A549 (cell line): Measurements from ENCODE around the gene CEP85. TPM values are rescaled to one million over a fixed set of nuclear protein-coding genes. Genes with fewer than 3 reads are reported as not detected.

Source experiments
- ATAC-seq, 2 experiments: fragments of 200-7000 bp in 1 of 2; fragments of >200 bp in 1 of 2; cut with Nextera tagmentation in 1 of 2; cut with Tn5 transposase in 1 of 2; 3 replicates each; pipeline versions ENCODE4 v1.8.0 to v1.9.1; 2018 to 2020; ENCODE audit warnings: mild to moderate bottlenecking in 1 of 2, moderate library complexity in 1 of 2
- CTCF ChIA-PET: fragments of 300-600 bp; sonication (Branson Sonifier 250); formaldehyde crosslinking; extraction: SDS; loops from one replicate; lab custom pipeline; 2021; ENCODE audit warnings: antibody characterized with exemption, inconsistent platforms; lab: Yijun Ruan, JAX
- POLR2A ChIA-PET: fragments of 350-600 bp; formaldehyde crosslinking; extraction: SDS; loops from one replicate; lab custom pipeline; 2021; ENCODE audit warnings: antibody characterized with exemption, inconsistent platforms; lab: Yijun Ruan, JAX
- DNase-seq, 2 experiments: peaks; one replicate each; pipeline versions ENCODE4 v3.0.0 to v3.0.0-alpha.2; 2011 to 2016; ENCODE audit warnings: low read depth in 1 of 2, low spot score in 1 of 2
- FAIRE-seq: peaks from 2 replicates; lab custom pipeline; 2011; peaks lifted over from hg19 to GRCh38; lab: Jason Lieb, UNC
- H3K27ac ChIP-seq, 2 experiments: fragments of >200 bp; sonication (Bioruptor Twin); formaldehyde crosslinking; 3 replicates each; pipeline ENCODE4 v1.5.1; 2016 to 2017
- H3K4me1 ChIP-seq: fragments of >200 bp; sonication (Bioruptor Twin); formaldehyde crosslinking; 3 replicates; pipeline ENCODE4 v1.6.1; 2016
- H3K4me2 ChIP-seq: fragments of >200 bp; sonication (Bioruptor Twin); formaldehyde crosslinking; 3 replicates; pipeline ENCODE4 v1.6.1; 2016
- H3K4me3 ChIP-seq: fragments of >200 bp; sonication (Bioruptor Twin); formaldehyde crosslinking; 3 replicates; pipeline ENCODE4 v1.5.1; 2016
- H3K9me3 ChIP-seq: fragments of >200 bp; sonication (Bioruptor Twin); formaldehyde crosslinking; 3 replicates; pipeline ENCODE4 v1.6.1; 2016
- BCL3 ChIP-seq: fragments of >200 bp; sonication (Bioruptor Twin); formaldehyde crosslinking; IDR thresholded peaks from 3 replicates; pipeline ENCODE4 v1.6.1; 2016
- CBX2 ChIP-seq: fragments of 200-600 bp; sonication (generic); IDR thresholded peaks from 2 replicates; pipeline ENCODE4 v1.6.1; 2016; ENCODE audit warnings: low read depth, mild to moderate bottlenecking, borderline replicate concordance
- E2F6 ChIP-seq: IDR thresholded peaks from 2 replicates; pipeline ENCODE4 v1.6.1; 2012; ENCODE audit warnings: low read depth, borderline replicate concordance
- FOSB ChIP-seq: fragments of 250-450 bp; sonication (Bioruptor Pico); IDR thresholded peaks from 2 replicates; pipeline ENCODE4 v1.5.0; 2020; ENCODE audit warnings: mild to moderate bottlenecking, moderate library complexity
- FOSL2 ChIP-seq, 2 experiments: fragments of 450-650 bp in 1 of 2; fragments of >200 bp in 1 of 2; sonication (Bioruptor Twin) in 1 of 2; formaldehyde crosslinking; IDR thresholded peaks; 2 replicates each; pipeline versions ENCODE4 v1.5.0 to v1.6.1; 2016 to 2020; ENCODE audit warnings: mild to moderate bottlenecking in 1 of 2, moderate library complexity in 1 of 2
- HEYL ChIP-seq: fragments of 250-450 bp; sonication (Bioruptor Pico); IDR thresholded peaks from 2 replicates; pipeline ENCODE4 v1.8.0; 2021; ENCODE audit warnings: mild to moderate bottlenecking, moderate library complexity
- HMGXB4 ChIP-seq: fragments of 250-450 bp; sonication (Bioruptor Pico); IDR thresholded peaks from 2 replicates; pipeline ENCODE4 v1.5.0; 2021; ENCODE audit warnings: mild to moderate bottlenecking, moderate library complexity, borderline replicate concordance
- MAX ChIP-seq: IDR thresholded peaks from 2 replicates; pipeline ENCODE4 v1.6.1; 2012
- MAZ ChIP-seq: fragments of 150-350 bp; IDR thresholded peaks from 2 replicates; pipeline ENCODE4 v1.6.1; 2014; ENCODE audit warnings: antibody characterized with exemption, low read depth, low read length, borderline replicate concordance
- NPAS2 ChIP-seq: fragments of 250-450 bp; sonication (Bioruptor Pico); IDR thresholded peaks from 2 replicates; pipeline ENCODE4 v1.8.0; 2022; ENCODE audit warnings: mild to moderate bottlenecking, moderate library complexity, borderline replicate concordance
- NR3C1 ChIP-seq: fragments of >200 bp; sonication (Bioruptor Twin); formaldehyde crosslinking; IDR thresholded peaks from 3 replicates; pipeline ENCODE4 v1.6.1; 2017
- PHF8 ChIP-seq: fragments of 200-600 bp; sonication (generic); IDR thresholded peaks from 2 replicates; pipeline ENCODE4 v1.6.1; 2016; ENCODE audit warnings: low read depth, mild to moderate bottlenecking, antibody characterized with exemption, moderate library complexity, borderline replicate concordance
- POLR2A ChIP-seq: IDR thresholded peaks from 2 replicates; pipeline ENCODE4 v1.6.1; 2012; ENCODE audit warnings: mild to moderate bottlenecking, low read length
- REST ChIP-seq: fragments of 200-600 bp; sonication (generic); IDR thresholded peaks from 2 replicates; pipeline ENCODE4 v1.6.1; 2016; ENCODE audit warnings: antibody characterized with exemption, mild to moderate bottlenecking, moderate library complexity
- RNF2 ChIP-seq: fragments of 200-600 bp; sonication (generic); IDR thresholded peaks from 2 replicates; pipeline ENCODE4 v1.6.1; 2016; ENCODE audit warnings: low read depth, mild to moderate bottlenecking, antibody characterized with exemption, moderate library complexity, borderline replicate concordance
- SREBF2 ChIP-seq: fragments of 450-650 bp; IDR thresholded peaks from 2 replicates; pipeline ENCODE4 v1.6.1; 2014; ENCODE audit warnings: mild to moderate bottlenecking, moderate library complexity
- TFCP2L1 ChIP-seq: fragments of 250-450 bp; sonication (Bioruptor Pico); IDR thresholded peaks from 2 replicates; pipeline ENCODE4 v1.5.0; 2021; ENCODE audit warnings: mild to moderate bottlenecking
- TP53 ChIP-seq: fragments of 250-450 bp; sonication (Bioruptor Pico); IDR thresholded peaks from 2 replicates; pipeline ENCODE4 v1.5.0; 2021; ENCODE audit warnings: mild to moderate bottlenecking, moderate library complexity
- USF2 ChIP-seq: fragments of 450-650 bp; IDR thresholded peaks from 2 replicates; pipeline ENCODE4 v1.6.1; 2014; ENCODE audit warnings: antibody characterized with exemption
- ZFP36 ChIP-seq: fragments of 450-650 bp; IDR thresholded peaks from 2 replicates; pipeline ENCODE4 v1.6.1; 2014; ENCODE audit warnings: borderline replicate concordance; ENCODE audit not compliant: partially characterized antibody
- ZSCAN20 ChIP-seq: fragments of 250-450 bp; sonication (Bioruptor Pico); IDR thresholded peaks from 2 replicates; pipeline ENCODE4 v1.8.0; 2022; ENCODE audit warnings: mild to moderate bottlenecking, moderate library complexity
- WGBS: methylation state at CpG from one replicate; pipeline ENCODE4 v1.1.6; 2017; ENCODE audit errors: missing lambda C conversion rate; 5-methylcytosine and 5-hydroxymethylcytosine counted together
- polyA plus RNA-seq, 4 experiments: library from polyadenylated mRNA; depleted of rRNA in 3 of 4; stranded (reverse); fragments of >200 nt; fragmentation: RNase III in 1 of 4; extraction: RNeasy Plus Mini Kit Qiagen cat#74134 plus additional on column Dnase treatment in 1 of 4; gene quantifications; 2 replicates in 3 of 4; 3 replicates in 1 of 4; pipeline ENCODE4 v1.2.3, GENCODE V29; 2011 to 2017

The CEP85 gene
- polyA plus RNA-seq, 2 of the 4 experiments (the other 2 are of a cell fraction), result 13.0 to 21.1 TPM

- no peak overlapping the region for H3K27ac ChIP-seq
- ChIA-PET CTCF (interaction anchor here (14.3 kb wide), 1 partner anchor 29 kb away, joined by 128 read pairs; no protein-coding TSS in a partner anchor), POLR2A (no interaction called here)
- FAIRE-seq (no peak), DNase-seq (no peak), ATAC-seq (no peak)
- 81% methylated on average over 8 of the region's 8 CpGs for WGBS
- TF ChIP-seq REST (no peak), SREBF2 (no peak), POLR2A (no peak), FOSB (no peak), CBX2 (no peak), ZFP36 (no peak), NPAS2 (CRISPR knock-in tag) (no peak), USF2 (no peak), HMGXB4 (no peak), TFCP2L1 (CRISPR knock-in tag) (no peak)
- H3K4me2 ChIP-seq, result no peak overlapping the region
- 0 out of 3 replicates have a peak, but pooled peaks cover 2% of the 10 kb centered on the region for H3K4me1 ChIP-seq
- no peak overlapping the region for H3K4me3 ChIP-seq
- no peaks in the 10 kb centered on the region for H3K9me3 ChIP-seq
Measured at GRCh38 chr1:26315874-26316850, 82.2 kb downstream of the CEP85 start.

- no peak for TF ChIP-seq ZSCAN20 (CRISPR knock-in tag)
- ChIA-PET POLR2A (no interaction called here), CTCF (interaction anchor here (14.3 kb wide), 1 partner anchor 30 kb away, joined by 128 read pairs; no protein-coding TSS in a partner anchor)
- no peak overlapping the region for H3K4me3 ChIP-seq
- ATAC-seq (no peak), DNase-seq (no peak), FAIRE-seq (no peak)
- H3K4me1 ChIP-seq, result 0 out of 3 replicates have a peak, but pooled peaks cover 5% of the 10 kb centered on the region
- H3K4me2 ChIP-seq, result no peak overlapping the region
- no peaks in the 10 kb centered on the region for H3K9me3 ChIP-seq
- 86% methylated on average over 2 of the region's 2 CpGs for WGBS
- H3K27ac ChIP-seq, result no peak overlapping the region
Measured at GRCh38 chr1:26317146-26317545, 83.1 kb downstream of the CEP85 start.

- 79% methylated on average over 8 of the region's 12 CpGs for WGBS
- H3K9me3 ChIP-seq, result no peaks in the 10 kb centered on the region
- CTCF ChIA-PET, result interaction anchor here (0.6 to 14.3 kb wide), 7 partner anchors 11 to 154 kb away, joined by 3 to 128 read pairs (median 3); partner anchors contain the start of genes SH3BGRL3 and UBXN11
- DNase-seq (no peak), ATAC-seq (no peak), FAIRE-seq (no peak)
- H3K4me3 ChIP-seq, result no peak within 1 kb of the TSS
- H3K27ac ChIP-seq, result no peak within 1 kb of the TSS
- H3K4me1 ChIP-seq, result 0 out of 3 replicates have a peak, but pooled peaks cover 5% of the 10 kb centered on the region
- POLR2A ChIA-PET, result no interaction called here
- no peak within 1 kb of the TSS for H3K4me2 ChIP-seq
- no peak for TF ChIP-seq MAZ
- TF ChIP-seq RNF2, result no peak
- TF ChIP-seq FOSL2 (IDR thresholded peaks at IDR 0.05), result no peak
- TF ChIP-seq FOSL2 (CRISPR knock-in tag; IDR thresholded peaks at IDR 0.05), result no peak
- no peak for TF ChIP-seq E2F6
- TF ChIP-seq BCL3, result no peak
- TF ChIP-seq TP53 (CRISPR knock-in tag), result no peak
- no peak for TF ChIP-seq NR3C1
- no peak for TF ChIP-seq MAX
- no peak for TF ChIP-seq HEYL (CRISPR knock-in tag)
- TF ChIP-seq POLR2A, result no peak
- no peak for TF ChIP-seq PHF8
Measured at GRCh38 chr1:26317612-26318337, 83.8 kb downstream of the CEP85 start, which contains the start of gene CD52. Gene CD52 (plus strand): TSS chr1:26317958. CDS start chr1:26318018, 60 bp downstream.
